ENCODE results near the gene MAP2K2.

The MAP2K2 gene

GRCh38 chr19:4058693-4059452 lies 65.0 kb downstream of the MAP2K2 start:
- Histone ChIP-seq H3K9me3 (ENCODE audit: insufficient read depth, low read length) (no peaks in the 10 kb centered on the region), H3K27ac (ENCODE audit: low read length) (peak overlapping the region; percentile 53), H3K79me2 (ENCODE audit: low read length) (peaks cover 100% of the 10 kb centered on the region), H2AFZ (ENCODE audit: low read depth, low read length) (no peak overlapping the region), H3K4me3 (ENCODE audit: low read length) (no peak overlapping the region), H3K36me3 (replicated peaks; ENCODE audit: low read depth, low read length) (peaks cover 43% of the 10 kb centered on the region), H3K4me2 (ENCODE audit: low read length) (peak overlapping the region; percentile 92; the same call in 1 of the 2 replicates), H3K4me1 (ENCODE audit: low read length) (peaks cover 46% of the 10 kb centered on the region), H3K9ac (ENCODE audit: low read length) (no peak overlapping the region), H4K20me1 (ENCODE audit: insufficient read depth, low read length) (peaks cover 90% of the 10 kb centered on the region), H3K27me3 (ENCODE audit: low read depth, low read length) (no peaks in the 10 kb centered on the region)
- TF ChIP-seq EZH2phosphoT487 (IDR thresholded peaks at IDR 0.05; ENCODE audit: low read depth) (no peak), CTCF (IDR thresholded peaks at IDR 0.05; ENCODE audit: low read depth, low read length) (no peak)

- H3K27ac ChIP-seq (ENCODE audit: low read length): no peak overlapping the region
- H3K9me3 ChIP-seq (ENCODE audit: insufficient read depth, low read length): no peaks in the 10 kb centered on the region
- H3K4me3 ChIP-seq (ENCODE audit: low read length): no peak overlapping the region
- H3K4me1 ChIP-seq (ENCODE audit: low read length): peaks cover 39% of the 10 kb centered on the region
- H4K20me1 ChIP-seq (ENCODE audit: insufficient read depth, low read length): peaks cover 90% of the 10 kb centered on the region
- H2AFZ ChIP-seq (ENCODE audit: low read depth, low read length): no peak overlapping the region
- H3K4me2 ChIP-seq (ENCODE audit: low read length): no peak overlapping the region
- H3K36me3 ChIP-seq (replicated peaks; ENCODE audit: low read depth, low read length): peaks cover 43% of the 10 kb centered on the region
- H3K9ac ChIP-seq (ENCODE audit: low read length): no peak overlapping the region
- no peak for TF ChIP-seq CTCF (IDR thresholded peaks at IDR 0.05; ENCODE audit: low read depth, low read length)
- TF ChIP-seq EZH2phosphoT487 (IDR thresholded peaks at IDR 0.05; ENCODE audit: low read depth): no peak
- H3K79me2 ChIP-seq (ENCODE audit: low read length): peaks cover 100% of the 10 kb centered on the region
- H3K27me3 ChIP-seq (ENCODE audit: low read depth, low read length): no peaks in the 10 kb centered on the region
Measured at GRCh38 chr19:4057931-4058692, 65.8 kb downstream of the MAP2K2 start.

- Histone ChIP-seq H4K20me1 (ENCODE audit: insufficient read depth, low read length) (peaks cover 88% of the 10 kb centered on the region), H3K4me2 (ENCODE audit: low read length) (no peak overlapping the region), H3K4me3 (ENCODE audit: low read length) (no peak overlapping the region), H2AFZ (ENCODE audit: low read depth, low read length) (no peak overlapping the region), H3K4me1 (ENCODE audit: low read length) (peaks cover 10% of the 10 kb centered on the region), H3K9ac (ENCODE audit: low read length) (no peak overlapping the region), H3K79me2 (ENCODE audit: low read length) (peaks cover 100% of the 10 kb centered on the region), H3K36me3 (replicated peaks; ENCODE audit: low read depth, low read length) (peaks cover 48% of the 10 kb centered on the region), H3K9me3 (ENCODE audit: insufficient read depth, low read length) (no peaks in the 10 kb centered on the region), H3K27me3 (ENCODE audit: low read depth, low read length) (no peaks in the 10 kb centered on the region), H3K27ac (ENCODE audit: low read length) (no peak overlapping the region)
- TF ChIP-seq EZH2phosphoT487 (IDR thresholded peaks at IDR 0.05; ENCODE audit: low read depth) (no peak), CTCF (IDR thresholded peaks at IDR 0.05; ENCODE audit: low read depth, low read length) (no peak)
Measured at GRCh38 chr19:4055209-4055552, 68.7 kb downstream of the MAP2K2 start.

GRCh38 chr19:4054441-4055208 lies 69.3 kb downstream of the MAP2K2 start:
- H2AFZ ChIP-seq (ENCODE audit: low read depth, low read length): no peak overlapping the region
- no peak overlapping the region for H3K4me2 ChIP-seq (ENCODE audit: low read length)
- peaks cover 100% of the 10 kb centered on the region for H3K79me2 ChIP-seq (ENCODE audit: low read length)
- H3K27ac ChIP-seq (ENCODE audit: low read length): no peak overlapping the region
- no peak overlapping the region for H3K9ac ChIP-seq (ENCODE audit: low read length)
- no peaks in the 10 kb centered on the region for H3K27me3 ChIP-seq (ENCODE audit: low read depth, low read length)
- H3K36me3 ChIP-seq (replicated peaks; ENCODE audit: low read depth, low read length): peaks cover 52% of the 10 kb centered on the region
- peaks cover 88% of the 10 kb centered on the region for H4K20me1 ChIP-seq (ENCODE audit: insufficient read depth, low read length)
- H3K4me1 ChIP-seq (ENCODE audit: low read length): peaks cover 5% of the 10 kb centered on the region
- no peaks in the 10 kb centered on the region for H3K9me3 ChIP-seq (ENCODE audit: insufficient read depth, low read length)
- H3K4me3 ChIP-seq (ENCODE audit: low read length): no peak overlapping the region
- TF ChIP-seq CTCF (IDR thresholded peaks at IDR 0.05; ENCODE audit: low read depth, low read length) (no peak), EZH2phosphoT487 (IDR thresholded peaks at IDR 0.05; ENCODE audit: low read depth) (no peak)

Data from OCI-LY3 (cell line).